Measurements from ENCODE around the gene KCNH4. TPM values are rescaled to one million over a fixed set of nuclear protein-coding genes. Genes with fewer than 3 reads are reported as not detected.

Gene KCNH4
- total RNA-seq, 1 donor from 2014 or later: not detected

DNA sequence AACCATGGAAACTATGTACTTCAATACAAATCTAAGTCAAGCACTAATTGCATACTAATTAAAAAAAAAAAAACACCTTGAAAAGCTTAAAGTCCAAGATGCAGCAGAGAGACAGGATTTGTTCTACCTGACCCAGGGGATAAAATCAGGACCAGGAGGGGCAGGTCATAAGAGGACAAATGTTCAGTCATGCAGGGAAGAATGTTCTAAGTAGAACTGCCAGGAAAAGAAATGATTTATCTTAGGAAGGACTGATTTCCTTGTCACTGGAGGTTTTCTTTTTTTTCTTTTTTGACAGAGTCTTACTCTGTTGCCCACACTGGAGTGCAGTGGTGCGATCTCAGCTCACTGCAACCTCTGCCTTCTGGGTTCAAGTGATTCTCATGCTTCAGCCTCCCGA is 22.4 kb upstream of the KCNH4 start:
- DNase-seq (ENCODE audit: extremely low spot score, unreplicated experiment): no peak
- H3K27ac Mint-ChIP-seq: no peak overlapping the region
- no peaks in the 10 kb centered on the region for H3K27me3 Mint-ChIP-seq
- TF ChIP-seq, protein P1, sequence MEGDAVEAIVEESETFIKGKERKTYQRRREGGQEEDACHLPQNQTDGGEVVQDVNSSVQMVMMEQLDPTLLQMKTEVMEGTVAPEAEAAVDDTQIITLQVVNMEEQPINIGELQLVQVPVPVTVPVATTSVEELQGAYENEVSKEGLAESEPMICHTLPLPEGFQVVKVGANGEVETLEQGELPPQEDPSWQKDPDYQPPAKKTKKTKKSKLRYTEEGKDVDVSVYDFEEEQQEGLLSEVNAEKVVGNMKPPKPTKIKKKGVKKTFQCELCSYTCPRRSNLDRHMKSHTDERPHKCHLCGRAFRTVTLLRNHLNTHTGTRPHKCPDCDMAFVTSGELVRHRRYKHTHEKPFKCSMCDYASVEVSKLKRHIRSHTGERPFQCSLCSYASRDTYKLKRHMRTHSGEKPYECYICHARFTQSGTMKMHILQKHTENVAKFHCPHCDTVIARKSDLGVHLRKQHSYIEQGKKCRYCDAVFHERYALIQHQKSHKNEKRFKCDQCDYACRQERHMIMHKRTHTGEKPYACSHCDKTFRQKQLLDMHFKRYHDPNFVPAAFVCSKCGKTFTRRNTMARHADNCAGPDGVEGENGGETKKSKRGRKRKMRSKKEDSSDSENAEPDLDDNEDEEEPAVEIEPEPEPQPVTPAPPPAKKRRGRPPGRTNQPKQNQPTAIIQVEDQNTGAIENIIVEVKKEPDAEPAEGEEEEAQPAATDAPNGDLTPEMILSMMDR (conservative IDR thresholded peaks at IDR 0.05): no peak
- H3K36me3 Mint-ChIP-seq: peaks cover 7% of the 10 kb centered on the region
- no peaks in the 10 kb centered on the region for H3K9me3 Mint-ChIP-seq
- no peak overlapping the region for H3K4me3 Mint-ChIP-seq
- H3K4me1 Mint-ChIP-seq (ENCODE audit: unreplicated experiment): peaks cover 3% of the 10 kb centered on the region

DNA sequence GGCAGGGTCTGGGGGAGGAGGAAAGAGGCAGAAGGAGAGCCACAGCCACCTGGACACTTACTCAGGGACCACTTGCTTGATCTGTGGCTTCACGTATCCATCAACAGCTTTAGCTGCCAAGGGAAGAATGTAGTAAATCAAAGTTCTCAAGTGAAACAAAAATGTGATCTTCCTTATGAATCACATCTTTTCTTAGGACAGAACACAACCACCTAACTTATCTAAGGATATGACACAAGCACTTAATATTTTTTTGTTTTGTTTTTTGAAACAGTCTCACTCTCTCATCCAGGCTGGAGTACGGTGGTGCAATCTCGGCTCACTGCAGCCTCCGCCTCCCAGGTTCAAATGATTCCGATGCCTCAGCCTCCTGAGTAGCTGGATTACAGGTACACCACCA is 21.8 kb upstream of the KCNH4 start:
- Mint-ChIP-seq H3K27me3 (no peaks in the 10 kb centered on the region), H3K4me3 (no peak overlapping the region), H3K4me1 (ENCODE audit: unreplicated experiment) (peaks cover 3% of the 10 kb centered on the region), H3K9me3 (no peaks in the 10 kb centered on the region), H3K36me3 (peaks cover 5% of the 10 kb centered on the region), H3K27ac (no peak overlapping the region)
- no peak for DNase-seq (ENCODE audit: extremely low spot score, unreplicated experiment)
- TF ChIP-seq, protein P1 (conservative IDR thresholded peaks at IDR 0.05): no peak

DNA sequence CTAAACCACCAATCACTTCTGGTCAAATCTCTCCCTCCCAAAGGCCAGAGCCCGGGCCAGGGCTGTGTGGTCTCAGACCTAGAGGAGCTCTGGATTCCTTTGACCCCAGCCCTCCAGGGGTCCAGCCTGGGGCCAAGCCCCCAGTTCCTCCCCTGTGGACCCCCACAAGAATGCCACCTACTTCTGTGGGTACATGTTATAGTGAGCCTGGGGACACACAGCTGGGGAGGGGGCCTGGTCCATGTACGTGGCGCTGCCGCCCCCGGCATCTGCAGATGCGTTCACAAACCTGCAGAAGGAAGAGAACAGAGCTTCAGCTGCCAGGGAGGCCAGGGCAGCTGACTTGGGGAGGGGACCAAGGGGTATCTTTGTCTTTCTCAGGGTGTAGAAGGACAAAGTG is 21.2 kb upstream of the KCNH4 start:
- Mint-ChIP-seq H3K4me3 (no peak overlapping the region), H3K9me3 (no peaks in the 10 kb centered on the region), H3K36me3 (peaks cover 5% of the 10 kb centered on the region), H3K27ac (no peak overlapping the region), H3K4me1 (ENCODE audit: unreplicated experiment) (peaks cover 3% of the 10 kb centered on the region), H3K27me3 (no peaks in the 10 kb centered on the region)
- no peak for DNase-seq (ENCODE audit: extremely low spot score, unreplicated experiment)
- TF ChIP-seq, protein P1 (conservative IDR thresholded peaks at IDR 0.05): no peak

DNA sequence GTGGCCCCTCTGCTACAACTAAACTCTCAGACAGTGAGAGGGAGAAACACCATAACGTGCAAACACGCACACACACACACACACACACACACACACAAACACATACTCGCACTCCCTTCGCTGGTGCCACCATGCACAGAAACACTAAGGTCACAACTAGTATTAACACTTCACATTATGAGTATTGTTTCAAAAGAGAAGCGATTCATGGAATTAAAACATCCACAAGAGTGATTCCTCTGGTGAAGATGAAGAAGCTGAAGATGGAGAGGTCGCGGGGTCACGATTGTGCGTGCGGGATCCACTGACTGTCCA is 20.5 kb upstream of the KCNH4 start:
- no peaks in the 10 kb centered on the region for H3K9me3 Mint-ChIP-seq
- no peak overlapping the region for H3K27ac Mint-ChIP-seq
- no peak overlapping the region for H3K4me3 Mint-ChIP-seq
- peaks cover 3% of the 10 kb centered on the region for H3K4me1 Mint-ChIP-seq (ENCODE audit: unreplicated experiment)
- TF ChIP-seq, protein P1 (conservative IDR thresholded peaks at IDR 0.05): no peak
- no peak for DNase-seq (ENCODE audit: extremely low spot score, unreplicated experiment)
- H3K36me3 Mint-ChIP-seq: peaks cover 5% of the 10 kb centered on the region
- H3K27me3 Mint-ChIP-seq: no peaks in the 10 kb centered on the region

DNA sequence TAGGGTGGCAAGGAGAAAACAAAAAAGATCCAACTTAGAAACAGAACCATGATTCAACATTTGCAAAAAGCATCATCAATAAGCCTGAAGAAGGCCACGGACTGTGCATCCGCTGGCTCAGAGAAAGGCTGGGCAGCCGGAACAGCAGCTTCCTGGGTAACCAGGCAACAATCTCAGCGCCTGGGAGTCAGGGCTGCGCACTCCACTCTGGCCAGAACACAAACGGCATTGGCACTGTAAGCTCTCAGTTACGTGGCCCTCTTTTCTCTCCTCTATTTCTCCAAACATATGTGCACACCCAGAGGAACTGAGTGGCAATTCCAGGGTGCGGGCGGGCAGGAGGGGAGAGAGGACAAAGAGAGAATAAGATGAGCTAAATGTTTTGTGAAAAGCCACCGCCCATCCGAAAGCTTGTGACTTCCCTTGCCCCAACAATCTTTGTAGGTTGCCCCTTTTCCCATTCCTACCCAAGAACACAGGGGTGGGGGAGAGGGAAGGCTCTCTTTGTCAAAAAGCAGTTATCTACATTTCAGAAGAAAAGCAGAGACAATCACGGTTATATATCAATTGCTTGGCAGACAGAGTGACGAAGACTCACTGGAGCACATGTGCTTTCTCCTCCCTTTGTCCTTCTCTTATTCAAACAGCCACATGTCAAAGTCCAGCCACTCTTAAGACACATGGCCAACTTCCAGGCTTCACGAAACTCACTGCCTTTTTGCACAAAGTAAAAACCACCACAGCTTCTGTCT is 19.9 kb upstream of the KCNH4 start:
- Mint-ChIP-seq H3K27me3 (no peaks in the 10 kb centered on the region), H3K4me3 (no peak overlapping the region), H3K36me3 (peaks cover 5% of the 10 kb centered on the region), H3K27ac (no peak overlapping the region), H3K9me3 (no peaks in the 10 kb centered on the region), H3K4me1 (ENCODE audit: unreplicated experiment) (peaks cover 3% of the 10 kb centered on the region)
- DNase-seq (ENCODE audit: extremely low spot score, unreplicated experiment): no peak
- TF ChIP-seq, protein P1 (conservative IDR thresholded peaks at IDR 0.05): no peak

Measured in type B pancreatic cell (in vitro differentiated cells).